ENCODE data around the gene UBR1.

DNA sequence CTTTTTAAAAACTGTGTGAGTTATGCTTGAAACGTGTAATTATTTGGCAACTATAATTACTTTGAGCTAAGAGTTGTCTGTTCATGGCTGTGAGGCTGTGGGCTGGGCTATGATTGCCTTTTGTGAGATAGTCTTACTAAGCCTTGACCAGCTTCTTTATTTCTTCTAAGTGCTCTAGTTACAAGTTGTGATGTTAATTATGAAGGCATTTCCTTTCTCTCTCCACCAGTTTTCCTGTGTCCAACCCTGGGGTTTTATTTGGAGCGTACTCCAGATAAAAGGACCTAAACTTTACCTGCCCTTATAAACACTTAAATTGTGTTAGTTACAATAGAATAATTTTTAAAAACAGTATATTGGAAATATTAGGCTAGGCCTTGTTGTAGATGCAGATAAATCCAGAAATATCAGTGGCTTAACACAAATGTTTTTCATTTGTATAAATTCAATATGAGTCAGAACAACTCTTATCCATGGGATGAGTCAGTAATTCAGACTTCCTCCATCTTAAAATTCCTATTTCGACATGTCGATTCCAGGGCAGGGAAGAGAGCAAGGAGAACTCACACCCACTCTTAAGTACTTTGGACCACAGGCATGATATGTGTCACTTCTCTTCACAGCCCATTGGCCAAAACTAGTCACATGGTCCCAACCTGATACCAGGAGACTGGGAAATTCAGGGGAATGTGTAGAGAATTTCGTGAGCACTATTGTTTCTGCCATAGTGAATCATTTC, 44.5 kb upstream of the UBR1 start:
- TF ChIP-seq, protein P1, sequence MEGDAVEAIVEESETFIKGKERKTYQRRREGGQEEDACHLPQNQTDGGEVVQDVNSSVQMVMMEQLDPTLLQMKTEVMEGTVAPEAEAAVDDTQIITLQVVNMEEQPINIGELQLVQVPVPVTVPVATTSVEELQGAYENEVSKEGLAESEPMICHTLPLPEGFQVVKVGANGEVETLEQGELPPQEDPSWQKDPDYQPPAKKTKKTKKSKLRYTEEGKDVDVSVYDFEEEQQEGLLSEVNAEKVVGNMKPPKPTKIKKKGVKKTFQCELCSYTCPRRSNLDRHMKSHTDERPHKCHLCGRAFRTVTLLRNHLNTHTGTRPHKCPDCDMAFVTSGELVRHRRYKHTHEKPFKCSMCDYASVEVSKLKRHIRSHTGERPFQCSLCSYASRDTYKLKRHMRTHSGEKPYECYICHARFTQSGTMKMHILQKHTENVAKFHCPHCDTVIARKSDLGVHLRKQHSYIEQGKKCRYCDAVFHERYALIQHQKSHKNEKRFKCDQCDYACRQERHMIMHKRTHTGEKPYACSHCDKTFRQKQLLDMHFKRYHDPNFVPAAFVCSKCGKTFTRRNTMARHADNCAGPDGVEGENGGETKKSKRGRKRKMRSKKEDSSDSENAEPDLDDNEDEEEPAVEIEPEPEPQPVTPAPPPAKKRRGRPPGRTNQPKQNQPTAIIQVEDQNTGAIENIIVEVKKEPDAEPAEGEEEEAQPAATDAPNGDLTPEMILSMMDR (IDR thresholded peaks at IDR 0.05): no peak
- TF ChIP-seq POLR2A (IDR thresholded peaks at IDR 0.05): no peak
